Spleen (tissue), 11 donors: Measurements from ENCODE around the gene WDR72. TPM values are rescaled to one million over a fixed set of nuclear protein-coding genes. Genes with fewer than 3 reads are reported as not detected.

ENCODE experiments used
- DNase-seq: peaks from one replicate; pipeline ENCODE4 v3.0.0-alpha.2; 2020
- H3K27ac ChIP-seq, 8 donors: fragments of 200-600 bp; sonication (generic) in 7 of 8; 1 replicate in 4 of 8; 2 replicates in 4 of 8; pipeline versions ENCODE4 v1.5.0 to v1.8.0; 2016 to 2021; ENCODE audit warnings: inconsistent platforms in 4 of 8, mild to moderate bottlenecking in 4 of 8, moderate library complexity in 1 of 8
- H3K27me3 ChIP-seq, 7 donors: fragments of 200-600 bp; sonication (generic) in 6 of 7; replicated peaks in 1 of 7; 1 replicate in 4 of 7; 2 replicates in 3 of 7; pipeline versions ENCODE4 v1.5.0 to v1.8.0; 2016 to 2021; ENCODE audit warnings: inconsistent platforms in 3 of 7, mild to moderate bottlenecking in 1 of 7
- H3K36me3 ChIP-seq, 6 donors: fragments of 200-600 bp; sonication (generic) in 5 of 6; 1 replicate in 4 of 6; 2 replicates in 2 of 6; pipeline versions ENCODE4 v1.5.0 to v1.8.0; 2016 to 2021; ENCODE audit warnings: inconsistent platforms in 2 of 6
- H3K4me1 ChIP-seq, 6 donors: fragments of 200-600 bp; sonication (generic) in 5 of 6; 1 replicate in 3 of 6; 2 replicates in 3 of 6; pipeline versions ENCODE4 v1.5.0 to v1.8.0; 2016 to 2021; ENCODE audit warnings: inconsistent platforms in 3 of 6
- H3K4me3 ChIP-seq, 8 donors: fragments of 200-600 bp; sonication (generic) in 7 of 8; 1 replicate in 4 of 8; 2 replicates in 4 of 8; pipeline versions ENCODE4 v1.5.0 to v1.8.0; 2016 to 2021; ENCODE audit warnings: inconsistent platforms in 4 of 8, mild to moderate bottlenecking in 4 of 8, moderate library complexity in 2 of 8
- H3K9me3 ChIP-seq, 8 donors: fragments of 200-600 bp; sonication (generic) in 7 of 8; 1 replicate in 4 of 8; 2 replicates in 4 of 8; pipeline versions ENCODE4 v1.5.0 to v1.8.0; 2016 to 2021; ENCODE audit warnings: inconsistent platforms in 4 of 8
- CTCF ChIP-seq, 11 experiments: fragments of 200-600 bp in 7 of 11; fragments of 450-650 bp in 4 of 11; sonication (generic) in 4 of 11; IDR thresholded peaks in 8 of 11; conservative IDR thresholded peaks in 3 of 11; 1 replicate in 7 of 11; 2 replicates in 4 of 11; pipeline versions ENCODE4 v1.4.0 to v1.8.0; 2016 to 2021; ENCODE audit warnings: antibody characterized with exemption in 11 of 11, inconsistent platforms in 4 of 11, mild to moderate bottlenecking in 1 of 11
- POLR2A ChIP-seq, 3 donors: fragments of 450-650 bp; IDR thresholded peaks; one replicate each; pipeline ENCODE4 v1.5.1; 2017; ENCODE audit warnings: antibody characterized with exemption in 3 of 3, mild to moderate bottlenecking in 1 of 3
- POLR2AphosphoS5 ChIP-seq, 3 donors: sonication (generic); formaldehyde crosslinking; IDR thresholded peaks; one replicate each; pipeline ENCODE4 v1.5.1; 2017; ENCODE audit warnings: antibody characterized with exemption in 3 of 3
- WGBS, 5 donors: extraction: QIAGEN DNeasy Blood & Tissue Kit in 3 of 5; methylation state at CpG; one replicate each; pipeline versions ENCODE4 v1.1.5 to v1.1.7; 2013 to 2018; 5-methylcytosine and 5-hydroxymethylcytosine counted together
- intact Hi-C: fragments of 100-400 bp; cut with DNase I; formaldehyde crosslinking; loops from one replicate; pipeline ENCODE4 v1.15.0; 2023; ENCODE audit warnings: low total_unique reads
- polyA plus RNA-seq, 3 donors: library from polyadenylated mRNA; stranded (reverse); fragments of 200-250 nt; gene quantifications; one replicate each; pipeline ENCODE4 v1.2.1, GENCODE V29; 2013
- total RNA-seq, 7 donors: library from RNA; depleted of rRNA in 3 of 7; stranded (reverse); fragments of >200 nt in 3 of 7; fragmentation: NEBNext Ultra II Directional in 4 of 7; extraction: Animal tissue kit (Norgen Biotek cat#: 25700) in 4 of 7; gene quantifications; one replicate each; pipeline versions ENCODE4 v1.1.0 to v1.2.1, GENCODE V29; 2016 to 2021
- donor health status: healthy with polysubstance abuse.
- donor health status: DM: no; HTN: no; CAD: no; lungs with moderate emphysema.
- donor health status: DM: no; HTN: no; CAD: no.
- donor health status: Bipolar disorder and iron deficiency.
- donor health status: healthy.
- donor health status: DM: no; HTN: no; CAD: no.
- donor health status: DM: yes; HTN: yes; CAD: no.

WDR72 gene
- total and polyA plus RNA-seq, 10 donors: not detected

GRCh38 chr15:53539878-53540277 is 219.6 kb downstream of the WDR72 start:
- no peak for TF ChIP-seq POLR2A (IDR thresholded peaks at IDR 0.05)
- TF ChIP-seq CTCF (IDR thresholded peaks at IDR 0.05 in 8 of 11, conservative IDR thresholded peaks at IDR 0.05 in 3 of 11): no peak
- TF ChIP-seq POLR2AphosphoS5 (IDR thresholded peaks at IDR 0.05): no peak
- Histone ChIP-seq H3K4me1 (no peaks in the 10 kb centered on the region), H3K36me3 (no peaks in the 10 kb centered on the region), H3K9me3 (no peaks in the 10 kb centered on the region), H3K27me3 (no peaks in the 10 kb centered on the region), H3K27ac (no peak overlapping the region), H3K4me3 (no peak overlapping the region)
- intact Hi-C loops: no loop called here
- no peak for DNase-seq
- 74 to 89% (median 78%) methylated on average over 3 of the region's 3 CpGs for WGBS, 5 donors

GRCh38 chr15:53536479-53537120 is 222.9 kb downstream of the WDR72 start:
- H3K4me3 ChIP-seq: no peak overlapping the region
- H3K27me3 ChIP-seq: no peaks in the 10 kb centered on the region
- intact Hi-C loops: no loop called here
- no peaks in the 10 kb centered on the region for H3K36me3 ChIP-seq
- H3K9me3 ChIP-seq: no peaks in the 10 kb centered on the region
- H3K27ac ChIP-seq: no peak overlapping the region
- whole genome bisulfite sequencing, 5 donors: 74 to 90% (median 82%) methylated on average over 6 of the region's 6 CpGs
- no peak for DNase-seq
- no peaks in the 10 kb centered on the region for H3K4me1 ChIP-seq
- no peak for TF ChIP-seq CTCF (IDR thresholded peaks at IDR 0.05 in 8 of 11, conservative IDR thresholded peaks at IDR 0.05 in 3 of 11)
- no peak for TF ChIP-seq POLR2AphosphoS5 (IDR thresholded peaks at IDR 0.05)
- TF ChIP-seq POLR2A (IDR thresholded peaks at IDR 0.05): no peak

- 60 to 84% (median 67%) methylated on average over 4 of the region's 4 CpGs for WGBS, 5 donors
- no peak overlapping the region for H3K4me3 ChIP-seq
- no peak overlapping the region for H3K27ac ChIP-seq
- intact Hi-C loops: no loop called here
- H3K27me3 ChIP-seq: no peaks in the 10 kb centered on the region
- H3K4me1 ChIP-seq: no peaks in the 10 kb centered on the region
- TF ChIP-seq POLR2A (IDR thresholded peaks at IDR 0.05) (no peak), CTCF (IDR thresholded peaks at IDR 0.05 in 8 of 11, conservative IDR thresholded peaks at IDR 0.05 in 3 of 11) (no peak), POLR2AphosphoS5 (IDR thresholded peaks at IDR 0.05) (no peak)
- no peaks in the 10 kb centered on the region for H3K9me3 ChIP-seq
- no peak for DNase-seq
- H3K36me3 ChIP-seq: no peaks in the 10 kb centered on the region
Observed at GRCh38 chr15:53535886-53536285, 223.6 kb downstream of the WDR72 start.

- no peak for DNase-seq
- no peak for TF ChIP-seq CTCF (IDR thresholded peaks at IDR 0.05 in 8 of 11, conservative IDR thresholded peaks at IDR 0.05 in 3 of 11)
- TF ChIP-seq POLR2AphosphoS5 (IDR thresholded peaks at IDR 0.05): no peak
- TF ChIP-seq POLR2A (IDR thresholded peaks at IDR 0.05): no peak
- 85 to 96% (median 88%) methylated on average over 2 of the region's 2 CpGs for WGBS, 5 donors
Observed at GRCh38 chr15:53534105-53534839, 225.2 kb downstream of the WDR72 start.

More at GRCh38 chr15:53534105-53534839, 225.2 kb downstream of the WDR72 start:
- H3K4me3 ChIP-seq: no peak overlapping the region
- no peaks in the 10 kb centered on the region for H3K36me3 ChIP-seq
- H3K27me3 ChIP-seq: no peaks in the 10 kb centered on the region
- no peaks in the 10 kb centered on the region for H3K4me1 ChIP-seq
- intact Hi-C loops: no loop called here
- no peak overlapping the region for H3K27ac ChIP-seq
- H3K9me3 ChIP-seq: no peaks in the 10 kb centered on the region
